Fibroblast of skin of left biceps (primary cell): Measurements from ENCODE around the gene TNFRSF19.
"Not testable (repeated sequence)": the region's sequence is repeated elsewhere in the genome, so short reads cannot be mapped to it uniquely, and the experiment has no call there.

Experiments used
- DNase-seq, 2 experiments: peaks; one replicate each; pipeline ENCODE4 v3.0.0-alpha.2; 2013; ENCODE audit warnings: low read depth in 2 of 2

The TNFRSF19 gene

DNA sequence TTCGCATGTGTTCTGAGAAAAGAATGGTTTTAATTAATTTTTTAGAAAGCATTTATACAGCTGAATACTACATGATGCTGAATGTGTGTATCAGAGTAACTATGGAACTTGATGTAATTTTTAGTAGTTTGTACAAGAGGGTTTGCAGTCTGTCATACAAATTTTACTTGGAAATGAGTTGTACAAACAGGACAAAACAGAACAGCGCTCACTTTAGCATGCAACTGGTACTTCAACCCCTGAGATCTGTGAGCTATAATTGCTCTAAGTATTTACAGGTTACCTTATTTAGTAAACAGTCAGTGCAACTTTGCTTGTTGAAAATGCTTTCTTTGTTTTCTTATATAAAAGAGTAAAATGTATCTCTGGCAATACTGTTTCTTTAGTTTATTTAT, 706 bp downstream of the TNFRSF19 start:
- no peak for DNase-seq

- DNase-seq, result no peak
Observed at GRCh38 chr13:23571431-23571830, 1.2 kb downstream of the TNFRSF19 start.

- no peak for DNase-seq
Observed at GRCh38 chr13:23572836-23573235, 2.6 kb downstream of the TNFRSF19 start.

- DNase-seq, result no peak
Observed at GRCh38 chr13:23574421-23575145, 4.4 kb downstream of the TNFRSF19 start.

DNA sequence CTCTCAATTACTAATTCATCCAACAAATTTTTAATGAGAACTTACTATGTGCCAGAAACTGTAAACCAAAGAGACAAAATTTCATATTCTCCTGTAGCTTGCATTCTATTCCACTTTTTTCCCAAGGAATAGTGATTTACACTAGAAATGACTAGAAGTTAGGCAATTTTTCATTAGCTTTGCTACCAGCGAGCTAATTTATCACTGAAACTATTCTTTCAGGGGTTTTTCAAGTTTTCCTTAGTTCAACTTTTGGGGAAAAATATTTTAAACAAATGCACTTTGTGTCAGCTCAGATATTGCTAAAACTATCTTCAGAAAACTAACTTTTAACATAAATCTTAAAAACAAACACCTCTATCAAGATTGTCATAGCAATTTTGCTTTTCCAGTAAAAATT, 5.4 kb downstream of the TNFRSF19 start:
- no peak for DNase-seq

DNA sequence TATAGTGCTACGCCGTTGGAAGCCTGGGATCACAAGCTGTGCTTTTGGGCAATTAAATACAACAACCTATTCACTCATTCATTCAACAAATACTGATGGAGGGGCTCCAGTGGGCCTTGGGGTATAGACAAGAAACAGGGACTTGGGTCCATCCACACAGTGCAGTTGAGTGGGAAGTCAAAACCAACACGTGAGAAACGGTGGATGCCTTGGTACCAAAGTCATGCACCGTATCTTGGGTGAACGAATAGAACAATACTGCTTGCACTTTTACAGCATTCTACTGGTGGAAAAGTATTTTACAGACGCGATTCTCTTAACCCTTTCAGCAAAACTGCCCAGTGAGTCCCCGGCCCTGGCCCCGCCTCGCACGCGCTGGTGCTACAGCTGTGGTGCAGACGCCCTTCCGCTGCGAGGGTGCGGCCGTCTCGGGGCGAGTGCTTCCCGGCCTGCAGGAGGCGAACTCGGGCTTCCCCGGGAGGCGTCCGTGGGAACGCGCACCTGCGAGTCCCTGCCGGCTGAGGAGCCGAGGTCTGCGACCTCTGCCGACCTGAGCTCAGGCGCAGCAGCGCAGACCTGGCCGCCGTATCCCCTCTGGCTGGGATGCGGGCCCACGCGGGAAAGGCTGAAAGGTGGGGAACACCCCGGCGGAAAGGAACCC, 8.3 kb downstream of the TNFRSF19 start:
- no peak for DNase-seq

DNA sequence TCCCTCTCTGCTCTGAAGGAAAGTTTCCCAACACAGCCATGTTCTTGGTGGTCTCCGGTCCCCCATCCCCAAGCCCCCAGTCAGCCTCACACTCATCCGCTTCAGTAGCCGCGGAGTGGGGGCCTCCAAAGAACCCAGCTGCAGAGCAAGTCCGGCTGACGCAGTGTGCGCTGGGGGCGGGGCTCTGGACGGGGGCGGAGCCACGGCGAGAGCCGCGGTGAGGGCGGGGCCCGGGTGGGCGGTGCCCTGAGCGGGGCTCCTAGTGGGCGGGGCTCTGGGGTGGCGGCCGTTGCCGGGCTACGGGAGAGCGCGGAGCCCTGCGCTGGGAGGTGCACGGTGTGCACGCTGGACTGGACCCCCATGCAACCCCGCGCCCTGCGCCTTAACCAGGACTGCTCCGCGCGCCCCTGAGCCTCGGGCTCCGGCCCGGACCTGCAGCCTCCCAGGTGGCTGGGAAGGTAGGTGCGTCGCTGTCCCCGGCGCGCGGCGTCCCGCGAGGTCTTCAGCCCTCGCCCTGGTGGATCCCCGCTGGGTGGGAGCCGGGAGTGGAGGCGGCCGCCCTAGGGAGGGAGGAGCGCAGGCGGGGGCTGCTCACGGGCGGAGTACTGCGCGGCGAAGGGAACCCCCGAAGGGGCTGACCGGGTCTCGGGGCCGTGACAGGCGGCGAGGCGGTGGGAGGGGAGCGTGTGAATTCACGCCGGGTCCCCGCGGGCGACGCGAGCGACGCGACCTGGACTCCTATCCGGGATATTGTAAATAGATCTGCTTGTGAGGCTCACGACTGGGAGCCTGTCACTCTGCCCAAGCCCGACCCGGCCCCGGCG, 9.1 kb downstream of the TNFRSF19 start:
- peak; percentile 64 to 70 for DNase-seq

DNA sequence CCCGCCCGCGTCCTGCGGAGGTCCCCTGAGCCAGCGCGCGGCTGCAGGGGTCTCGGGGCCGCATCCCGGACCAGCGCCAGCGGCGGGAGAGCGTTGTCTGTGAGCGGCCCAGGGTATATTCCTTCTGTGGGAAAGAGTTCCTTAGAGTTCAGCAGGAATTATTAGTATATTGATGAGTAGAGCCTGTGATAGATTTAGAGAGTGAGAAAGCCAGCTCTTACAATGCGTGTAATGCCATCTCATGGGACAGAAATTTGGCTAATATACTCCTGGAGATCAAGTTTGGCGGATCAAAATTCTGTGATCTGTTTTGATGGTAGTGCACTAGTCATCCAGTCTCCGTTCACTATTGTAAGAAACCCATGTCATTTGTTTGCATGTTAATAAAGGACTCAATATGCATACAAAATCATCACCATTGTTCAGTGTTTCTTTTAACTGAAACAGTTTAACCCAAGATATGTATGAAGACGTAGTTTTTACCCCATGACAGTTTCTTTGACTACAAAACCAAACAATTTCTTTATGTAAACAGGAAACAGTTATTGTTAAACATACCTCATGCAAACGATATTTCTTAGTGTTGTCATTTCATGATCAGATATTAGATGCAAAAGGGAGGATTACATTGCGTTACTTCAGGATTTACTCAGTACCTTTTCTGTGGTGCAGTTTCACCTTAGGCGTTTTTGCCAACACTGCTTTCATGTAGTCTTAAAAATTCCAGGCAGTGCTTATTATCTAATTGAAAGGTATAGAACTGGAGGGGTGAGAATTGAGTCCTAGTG, 9.9 kb downstream of the TNFRSF19 start:
- no peak for DNase-seq

- no peak for DNase-seq
Observed at GRCh38 chr13:23580684-23581060, 10.5 kb downstream of the TNFRSF19 start.

DNA sequence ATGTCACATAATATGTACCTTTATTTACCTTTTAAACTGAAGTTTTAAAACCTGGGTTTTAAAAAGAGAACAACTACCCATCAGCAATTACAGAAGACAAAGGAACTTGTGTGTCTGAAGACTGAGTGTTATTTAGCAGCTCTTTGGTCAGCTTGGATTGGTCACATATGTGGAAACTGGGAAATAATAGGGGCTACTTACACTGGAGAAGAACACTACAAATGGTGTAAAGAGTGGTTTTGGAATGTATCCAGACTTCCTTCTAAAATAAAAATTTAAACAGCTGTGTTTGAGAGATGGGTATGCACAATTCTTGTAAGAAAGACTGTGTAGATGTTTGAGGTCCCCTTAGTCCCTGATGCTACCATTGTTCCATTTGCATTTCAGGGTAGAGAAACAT, 13.3 kb downstream of the TNFRSF19 start:
- no peak for DNase-seq

- no peak for DNase-seq
Observed at GRCh38 chr13:23584275-23584674, 14.1 kb downstream of the TNFRSF19 start.

DNA sequence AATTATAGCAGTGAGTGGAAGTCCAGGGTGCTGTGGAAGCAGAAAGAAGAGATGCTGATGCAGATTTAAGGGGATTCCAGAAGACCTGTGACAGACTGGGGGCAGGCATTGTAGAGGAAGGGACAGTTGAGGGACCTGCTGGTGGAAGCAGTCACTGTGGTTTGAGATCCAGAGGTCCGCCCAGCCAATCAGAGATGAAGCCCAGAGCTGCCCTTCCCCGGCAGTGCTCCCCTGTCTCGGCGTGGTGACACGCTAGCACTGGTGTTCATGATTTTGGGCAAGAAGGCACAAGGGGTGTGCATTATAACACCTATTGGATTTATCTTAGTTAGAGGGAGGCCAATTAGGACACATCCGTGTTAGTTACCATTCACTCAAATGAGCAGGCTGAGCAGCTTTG, 16.1 kb downstream of the TNFRSF19 start:
- DNase-seq, result no peak

GRCh38 chr13:23588666-23589065, 18.5 kb downstream of the TNFRSF19 start:
- DNase-seq, result no peak

- DNase-seq, result no peak
Observed at GRCh38 chr13:23592596-23592995, 22.4 kb downstream of the TNFRSF19 start.

DNA sequence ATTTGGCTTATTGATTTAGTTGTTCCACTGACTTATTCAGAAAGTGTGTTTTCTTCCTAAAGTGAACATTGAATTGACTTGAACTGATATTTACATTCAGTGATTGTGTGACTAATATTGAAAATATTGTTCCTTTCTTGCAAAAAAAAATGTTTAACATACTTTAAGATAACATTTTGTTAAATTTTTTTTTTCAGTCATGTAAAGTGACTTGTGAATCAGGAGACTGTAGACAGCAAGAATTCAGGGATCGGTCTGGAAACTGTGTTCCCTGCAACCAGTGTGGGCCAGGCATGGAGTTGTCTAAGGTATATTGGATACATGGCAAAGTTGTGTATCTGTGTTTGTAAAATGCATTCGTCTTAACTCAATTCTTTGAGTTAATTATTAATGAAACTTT, 22.9 kb downstream of the TNFRSF19 start:
- no peak for DNase-seq

- not testable (repeated sequence) for DNase-seq
Observed at GRCh38 chr13:23594290-23594689, 24.1 kb downstream of the TNFRSF19 start.

DNA sequence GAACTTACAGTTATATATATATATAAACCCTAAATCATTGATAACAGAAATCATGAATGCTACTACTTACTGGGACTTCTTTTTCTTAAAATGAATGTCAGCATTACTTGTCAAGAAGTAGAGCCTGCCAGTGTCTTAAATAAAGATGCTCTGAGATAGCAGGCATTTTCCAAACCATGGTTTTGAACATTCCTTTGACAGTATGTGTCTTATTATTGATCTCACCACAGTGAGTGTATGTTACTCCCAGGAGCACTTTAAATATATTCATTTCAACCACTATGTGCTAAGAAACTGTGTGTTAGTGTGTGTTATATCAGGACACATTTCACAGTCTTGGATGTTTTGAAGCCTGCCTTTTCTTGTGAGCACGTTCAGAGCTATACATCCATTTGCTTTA, 28.2 kb downstream of the TNFRSF19 start:
- peak; percentile 61 to 68 for DNase-seq

DNA sequence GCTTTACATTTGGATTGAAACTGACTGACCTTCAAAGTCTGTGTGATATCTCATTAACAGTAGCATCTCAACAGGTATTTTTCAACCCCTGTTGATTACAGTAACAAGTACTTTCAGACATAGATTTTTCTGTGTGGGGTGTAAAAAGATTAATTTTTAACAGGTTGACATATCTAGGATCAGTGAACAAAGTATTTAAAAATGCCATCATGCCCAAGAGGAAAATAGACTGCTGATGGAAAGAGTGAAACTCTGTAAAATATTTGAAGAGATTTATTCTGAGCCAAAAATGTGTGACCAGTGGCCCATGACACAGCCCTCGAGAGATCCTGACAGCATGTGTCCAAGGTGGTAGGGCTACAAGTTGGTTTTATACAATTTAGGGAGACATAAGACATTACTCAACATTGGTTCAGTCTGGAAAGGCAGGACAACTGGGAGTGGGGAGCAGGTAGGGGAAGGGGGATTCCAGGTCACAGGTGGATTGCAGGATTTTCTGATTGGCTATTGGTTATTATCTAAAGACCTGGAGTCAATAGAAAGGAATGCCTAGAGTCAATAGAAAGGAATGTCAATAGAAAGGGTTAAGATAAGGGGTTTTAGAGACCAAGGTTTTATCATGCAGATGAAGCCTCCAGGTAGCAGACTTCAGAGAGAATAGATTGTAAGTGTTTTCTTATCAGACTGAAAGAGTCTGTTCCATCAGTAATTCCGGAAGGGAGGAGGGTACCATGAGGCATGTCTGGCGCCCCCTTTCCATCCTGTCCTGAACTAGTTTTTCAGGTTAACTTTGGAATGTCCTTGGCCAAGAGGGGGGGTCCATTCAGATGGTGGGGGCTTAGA, 29.1 kb downstream of the TNFRSF19 start:
- no peak for DNase-seq

- no peak for DNase-seq
Observed at GRCh38 chr13:23600100-23600499, 29.9 kb downstream of the TNFRSF19 start.

DNA sequence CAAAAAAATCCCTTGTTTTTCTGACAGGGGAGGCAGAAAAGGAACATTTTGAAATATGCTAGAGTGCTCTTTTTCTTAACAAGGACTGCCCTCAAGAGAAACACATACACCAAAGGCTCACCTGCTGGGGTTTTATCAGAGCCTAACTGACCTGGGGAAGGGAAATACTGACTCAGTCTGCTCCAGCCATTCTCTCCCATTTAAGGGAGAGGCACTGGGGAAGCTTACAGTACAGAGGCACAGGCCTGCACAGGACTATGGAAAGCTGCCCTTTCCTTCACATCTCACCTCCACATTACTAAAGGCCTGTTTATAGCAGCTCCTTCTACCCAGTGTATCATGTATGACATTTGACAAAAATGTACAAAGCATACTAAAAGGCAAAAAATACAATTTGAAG, 30.3 kb downstream of the TNFRSF19 start:
- DNase-seq, result no peak

GRCh38 chr13:23605831-23606230, 35.6 kb downstream of the TNFRSF19 start:
- no peak for DNase-seq
